Fibroblast of lung (primary cell): ENCODE data around the gene SEMA4D. TPM values are rescaled to one million over a fixed set of nuclear protein-coding genes. Genes with fewer than 3 reads are reported as not detected.
"Not testable (repeated sequence)": the region's sequence is repeated elsewhere in the genome, so short reads cannot be mapped to it uniquely, and the experiment has no call there.

Experiments used
- DNase-seq, 2 donors: peaks; one replicate each; pipeline versions ENCODE4 v3.0.0 to v3.0.0-alpha.2; 2010; ENCODE audit warnings: low read depth in 2 of 2
- H2AFZ ChIP-seq: 2 replicates; pipeline ENCODE4 v1.5.1; 2012; ENCODE audit warnings: low read length, control low read depth, inconsistent platforms
- H3K27ac ChIP-seq: 2 replicates; pipeline ENCODE4 v1.5.1; 2011; ENCODE audit warnings: low read length, control low read depth; ENCODE audit not compliant: insufficient read depth
- H3K27me3 ChIP-seq: 2 replicates; pipeline ENCODE4 v1.5.1; 2011; ENCODE audit warnings: mild to moderate bottlenecking, low read length; ENCODE audit not compliant: control insufficient read depth, insufficient read depth
- H3K36me3 ChIP-seq: 2 replicates; pipeline ENCODE4 v1.5.1; 2011; ENCODE audit warnings: low read length; ENCODE audit not compliant: control insufficient read depth, insufficient read depth
- H3K4me1 ChIP-seq: 2 replicates; pipeline ENCODE4 v1.5.1; 2011; ENCODE audit warnings: low read length; ENCODE audit not compliant: control insufficient read depth, insufficient read depth; ENCODE audit errors: extremely low read depth
- H3K4me2 ChIP-seq: 2 replicates; pipeline ENCODE4 v1.5.1; 2011; ENCODE audit warnings: low read length, control low read depth; ENCODE audit not compliant: insufficient read depth; ENCODE audit errors: extremely low read depth
- H3K4me3 ChIP-seq, 4 experiments: fragments of 200-600 bp in 1 of 4; sonication (generic) in 1 of 4; replicated peaks in 1 of 4; 2 replicates each; pipeline ENCODE4 v1.5.1; 2011 to 2016; ENCODE audit warnings: low read length in 4 of 4, low read depth in 3 of 4, mild to moderate bottlenecking in 3 of 4, control low read depth in 2 of 4, inconsistent platforms in 1 of 4, mixed read lengths in 1 of 4; ENCODE audit not compliant: insufficient read depth in 1 of 4; ENCODE audit errors: control extremely low read depth in 1 of 4
- H3K79me2 ChIP-seq: 2 replicates; pipeline ENCODE4 v1.5.1; 2012; ENCODE audit warnings: mild to moderate bottlenecking, low read length, inconsistent platforms; ENCODE audit not compliant: control insufficient read depth, insufficient read depth
- H3K9ac ChIP-seq: 2 replicates; pipeline ENCODE4 v1.5.1; 2011; ENCODE audit warnings: mild to moderate bottlenecking, low read length, control low read depth; ENCODE audit not compliant: insufficient read depth
- H3K9me3 ChIP-seq: 2 replicates; pipeline ENCODE4 v1.5.1; 2012; ENCODE audit warnings: low read depth, low read length; ENCODE audit not compliant: control insufficient read depth, insufficient read depth
- H4K20me1 ChIP-seq: 2 replicates; pipeline ENCODE4 v1.5.1; 2011; ENCODE audit warnings: low read length; ENCODE audit not compliant: control insufficient read depth, insufficient read depth; ENCODE audit errors: extremely low read depth
- EZH2 ChIP-seq: IDR thresholded peaks from 2 replicates; pipeline ENCODE4 v1.5.1; 2012; ENCODE audit warnings: low read length, control low read depth, mild to moderate bottlenecking; ENCODE audit errors: missing control alignments
- polyA plus RNA-seq, 2 donors: library from polyadenylated mRNA; depleted of rRNA in 1 of 2; stranded (reverse) in 1 of 2; unstranded in 1 of 2; fragments of >200 nt; gene quantifications; 2 replicates each; pipeline ENCODE4 v1.2.1, GENCODE V29; 2011 to 2012; ENCODE audit warnings: missing spikeins in 1 of 2
- total RNA-seq: library from RNA; depleted of rRNA; stranded (reverse); fragments of >200 nt; gene quantifications from 2 replicates; pipeline ENCODE4 v1.2.1, GENCODE V29; 2014
- TF ChIP-seq, protein P1 (sequence below), 2 donors: IDR thresholded peaks in 1 of 2; conservative IDR thresholded peaks in 1 of 2; 1 replicate in 1 of 2; 2 replicates in 1 of 2; pipeline ENCODE4 v1.5.1; 2011 to 2012; ENCODE audit warnings: low read length in 2 of 2, control low read depth in 1 of 2, inconsistent platforms in 1 of 2, low read depth in 1 of 2, mild to moderate bottlenecking in 1 of 2

SEMA4D gene
- total and polyA plus RNA-seq, 2 donors (not counting 1 experiment from before 2014, with no cell fraction given): 0.67 to 2.6 TPM

DNA sequence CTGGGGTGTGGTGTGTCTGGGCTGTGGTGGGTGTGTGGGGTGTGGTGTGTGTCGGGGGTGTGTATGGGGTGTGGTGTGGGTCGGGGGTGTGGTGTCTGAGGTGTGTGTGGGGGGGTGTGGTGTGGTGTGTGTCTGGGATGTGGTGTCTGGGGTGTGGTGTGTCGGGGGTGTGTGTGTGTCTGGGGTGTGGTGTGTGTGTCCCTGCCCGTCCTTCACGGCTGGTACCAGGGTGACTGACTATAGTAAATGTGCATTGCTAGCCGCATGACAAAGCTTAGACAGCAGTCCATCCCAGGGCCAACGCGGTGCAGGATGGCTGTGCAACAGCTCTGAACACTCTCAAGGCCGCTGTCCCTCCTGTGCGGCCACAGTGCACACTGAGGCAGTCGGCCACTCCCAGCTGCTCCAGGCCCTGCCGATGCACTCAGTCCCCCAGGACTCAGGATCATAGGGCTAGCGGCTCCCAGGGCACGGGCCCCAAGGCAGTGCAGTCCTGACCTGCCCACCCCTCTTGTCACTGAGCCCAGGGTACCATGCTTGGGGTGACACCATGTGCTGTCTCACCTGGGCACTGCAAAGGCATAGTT is 125.6 kb downstream of the SEMA4D start:
- Histone ChIP-seq H3K4me1 (no peaks in the 10 kb centered on the region), H3K9ac (no peak overlapping the region), H3K9me3 (no peaks in the 10 kb centered on the region), H4K20me1 (no peaks in the 10 kb centered on the region), H3K36me3 (no peaks in the 10 kb centered on the region), H3K79me2 (no peaks in the 10 kb centered on the region), H3K4me3 (no peak overlapping the region), H3K27ac (no peak overlapping the region), H3K27me3 (no peaks in the 10 kb centered on the region), H3K4me2 (no peak overlapping the region), H2AFZ (no peak overlapping the region)
- TF ChIP-seq, protein P1, sequence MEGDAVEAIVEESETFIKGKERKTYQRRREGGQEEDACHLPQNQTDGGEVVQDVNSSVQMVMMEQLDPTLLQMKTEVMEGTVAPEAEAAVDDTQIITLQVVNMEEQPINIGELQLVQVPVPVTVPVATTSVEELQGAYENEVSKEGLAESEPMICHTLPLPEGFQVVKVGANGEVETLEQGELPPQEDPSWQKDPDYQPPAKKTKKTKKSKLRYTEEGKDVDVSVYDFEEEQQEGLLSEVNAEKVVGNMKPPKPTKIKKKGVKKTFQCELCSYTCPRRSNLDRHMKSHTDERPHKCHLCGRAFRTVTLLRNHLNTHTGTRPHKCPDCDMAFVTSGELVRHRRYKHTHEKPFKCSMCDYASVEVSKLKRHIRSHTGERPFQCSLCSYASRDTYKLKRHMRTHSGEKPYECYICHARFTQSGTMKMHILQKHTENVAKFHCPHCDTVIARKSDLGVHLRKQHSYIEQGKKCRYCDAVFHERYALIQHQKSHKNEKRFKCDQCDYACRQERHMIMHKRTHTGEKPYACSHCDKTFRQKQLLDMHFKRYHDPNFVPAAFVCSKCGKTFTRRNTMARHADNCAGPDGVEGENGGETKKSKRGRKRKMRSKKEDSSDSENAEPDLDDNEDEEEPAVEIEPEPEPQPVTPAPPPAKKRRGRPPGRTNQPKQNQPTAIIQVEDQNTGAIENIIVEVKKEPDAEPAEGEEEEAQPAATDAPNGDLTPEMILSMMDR (conservative IDR thresholded peaks at IDR 0.05 in 1 of 2, IDR thresholded peaks at IDR 0.05 in 1 of 2; ENCODE audit: low read depth in 1 of 2, low read length in 2 of 2): no peak
- no peak for TF ChIP-seq EZH2
- no peak for DNase-seq

DNA sequence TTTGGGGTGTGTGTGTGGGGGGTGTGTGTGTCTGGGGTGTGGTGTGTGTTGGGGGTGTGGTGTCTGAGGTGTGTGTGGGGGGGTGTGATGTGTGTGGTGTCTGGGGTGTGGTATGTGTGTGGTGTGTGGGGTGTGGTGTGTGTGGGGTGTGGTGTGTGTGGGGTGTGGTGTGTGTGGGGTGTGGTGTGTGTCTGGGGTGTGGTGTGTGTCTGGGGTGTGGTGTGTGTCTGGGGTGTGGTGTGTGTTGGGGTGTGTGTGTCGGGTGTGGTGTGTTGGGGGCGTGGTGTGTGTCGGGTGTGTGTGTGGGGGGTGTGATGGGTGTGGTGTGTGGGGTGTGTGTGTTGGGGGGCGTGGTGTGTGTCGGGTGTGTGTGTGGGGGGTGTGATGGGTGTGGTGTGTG is 126.1 kb downstream of the SEMA4D start:
- H3K27ac ChIP-seq, H3K4me3 ChIP-seq, H3K9ac ChIP-seq, H3K27me3 ChIP-seq, H3K79me2 ChIP-seq, H3K36me3 ChIP-seq, H3K4me2 ChIP-seq, H3K9me3 ChIP-seq, H4K20me1 ChIP-seq, DNase-seq, H3K4me1 ChIP-seq, H2AFZ ChIP-seq: not testable (repeated sequence)

DNA sequence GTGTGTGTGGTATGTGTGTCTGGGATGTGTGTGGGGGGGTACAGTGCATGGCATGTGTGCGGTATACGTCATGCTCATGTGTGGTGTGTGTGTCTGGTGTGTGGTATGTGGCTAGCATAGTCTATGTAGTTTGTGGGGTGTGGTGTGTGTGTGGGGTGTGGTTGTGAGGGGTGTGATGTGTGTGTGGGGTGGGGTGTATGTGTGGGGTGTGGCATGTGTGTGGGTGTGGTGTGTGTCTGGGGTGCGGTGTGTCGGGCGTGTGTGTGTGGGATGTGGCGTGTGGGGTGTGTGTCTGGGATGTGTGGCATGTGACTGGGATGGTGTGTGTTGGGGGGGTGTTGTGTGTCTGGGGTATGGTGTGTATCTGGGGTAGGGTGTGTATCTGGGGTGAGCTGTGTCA is 127.3 kb downstream of the SEMA4D start:
- H3K9me3 ChIP-seq: no peaks in the 10 kb centered on the region
- no peak overlapping the region for H2AFZ ChIP-seq
- no peak overlapping the region for H3K4me2 ChIP-seq
- no peaks in the 10 kb centered on the region for H3K79me2 ChIP-seq
- H3K27me3 ChIP-seq: no peaks in the 10 kb centered on the region
- no peaks in the 10 kb centered on the region for H3K4me1 ChIP-seq
- no peaks in the 10 kb centered on the region for H4K20me1 ChIP-seq
- DNase-seq: no peak
- no peak overlapping the region for H3K9ac ChIP-seq
- H3K27ac ChIP-seq: no peak overlapping the region
- H3K36me3 ChIP-seq: no peaks in the 10 kb centered on the region
- H3K4me3 ChIP-seq: no peak overlapping the region
- TF ChIP-seq, protein P1 (conservative IDR thresholded peaks at IDR 0.05 in 1 of 2, IDR thresholded peaks at IDR 0.05 in 1 of 2; ENCODE audit: low read depth in 1 of 2, low read length in 2 of 2): no peak
- TF ChIP-seq EZH2: no peak
